K562 (cell line): ENCODE data around the gene RNF187. TPM values are rescaled to one million over a fixed set of nuclear protein-coding genes. Genes with fewer than 3 reads are reported as not detected.

Experiments
- DDX20 ChIP-seq: fragments of 450-650 bp; IDR thresholded peaks from 2 replicates; pipeline ENCODE4 v1.6.1; 2016; ENCODE audit warnings: missing genetic modification characterization, low read depth, mild to moderate bottlenecking, missing compliant biosample characterization, moderate library complexity
- ELF1 ChIP-seq: fragments of 200-800 bp; sonication (Bioruptor generic); IDR thresholded peaks from 2 replicates; pipeline ENCODE4 v1.6.1; 2016; ENCODE audit warnings: missing genetic modification characterization, missing compliant biosample characterization
- GATA2 ChIP-seq: sonication (generic); formaldehyde crosslinking; IDR thresholded peaks from 2 replicates; pipeline ENCODE4 v1.4.0; 2020; ENCODE audit warnings: mild to moderate bottlenecking, missing genetic modification reagents
- HCFC1 ChIP-seq: IDR thresholded peaks from 2 replicates; pipeline ENCODE4 v1.6.1; 2012; ENCODE audit warnings: low read depth, low read length, improper control_type of control experiment
- JUND ChIP-seq, 2 experiments: IDR thresholded peaks; 2 replicates in 1 of 2; 3 replicates in 1 of 2; pipeline ENCODE4 v1.6.1; 2011; ENCODE audit warnings: borderline replicate concordance in 2 of 2, low read depth in 2 of 2, low read length in 2 of 2, improper control_type of control experiment in 1 of 2, missing biosample characterization in 1 of 2, missing genetic modification characterization in 1 of 2, missing genetic modification reagents in 1 of 2
- NONO ChIP-seq, 2 experiments: fragments of 200-400 bp in 1 of 2; fragments of 450-650 bp in 1 of 2; formaldehyde crosslinking in 1 of 2; IDR thresholded peaks; 2 replicates each; pipeline ENCODE4 v1.6.1; 2017; ENCODE audit warnings: low read depth in 2 of 2, mild to moderate bottlenecking in 2 of 2, moderate library complexity in 2 of 2, low read length in 1 of 2
- PHF8 ChIP-seq: fragments of 200-600 bp; sonication (generic); IDR thresholded peaks from 2 replicates; pipeline ENCODE4 v1.6.1; 2012; ENCODE audit warnings: mixed run types, mild to moderate bottlenecking, inconsistent platforms, low read length, moderate library complexity, borderline replicate concordance
- SAFB ChIP-seq: fragments of 200-400 bp; formaldehyde crosslinking; IDR thresholded peaks from 2 replicates; pipeline ENCODE4 v1.6.1; 2017; ENCODE audit warnings: low read depth, low read length, borderline replicate concordance
- SIN3B ChIP-seq: fragments of 450-650 bp; IDR thresholded peaks from 2 replicates; pipeline ENCODE4 v1.6.1; 2017; ENCODE audit warnings: low read depth, mild to moderate bottlenecking, moderate library complexity
- SMARCB1 ChIP-seq: IDR thresholded peaks from 2 replicates; pipeline ENCODE4 v1.6.1; 2011; ENCODE audit warnings: improper control_type of control experiment, low read depth; ENCODE audit not compliant: insufficient read length
- SNIP1 ChIP-seq: fragments of 450-650 bp; IDR thresholded peaks from 2 replicates; pipeline ENCODE4 v1.7.1; 2017; ENCODE audit warnings: low read depth, mild to moderate bottlenecking
- WHSC1 ChIP-seq: IDR thresholded peaks from one replicate; pipeline ENCODE4 v1.6.1; 2012; ENCODE audit warnings: low read length, control low read depth, inconsistent platforms
- ZNF431 ChIP-seq: sonication (generic); formaldehyde crosslinking; IDR thresholded peaks from 2 replicates; pipeline ENCODE4 v1.8.0; 2022; ENCODE audit warnings: mild to moderate bottlenecking, missing genetic modification reagents
- ZNF695 ChIP-seq: fragments of 450-650 bp; formaldehyde crosslinking; IDR thresholded peaks from 2 replicates; pipeline ENCODE4 v1.4.0; 2020; ENCODE audit warnings: mild to moderate bottlenecking, moderate library complexity
- polyA plus RNA-seq, 8 experiments: library from polyadenylated mRNA; depleted of rRNA in 4 of 8; stranded (reverse) in 5 of 8; unstranded in 3 of 8; fragments of >200 nt; fragmentation: Nextera tagmentation in 2 of 8; fragmentation: Illumina TruSeq in 1 of 8; extraction: Ambion mirVana in 2 of 8; extraction: Trizol in 1 of 8; gene quantifications; 2 replicates each; pipeline versions ENCODE4 v1.2.1 to v1.2.3, GENCODE V29; 2011 to 2014; ENCODE audit warnings: inconsistent platforms in 1 of 8, missing spikeins in 1 of 8
- total RNA-seq, 7 experiments: library from RNA; depleted of rRNA in 6 of 7; stranded (reverse); fragments of >200 nt in 6 of 7; fragmentation: Illumina TruSeq in 2 of 7; extraction: Trizol in 2 of 7; gene quantifications; 2 replicates each; pipeline versions ENCODE4 v1.2.1 to v1.2.3, GENCODE V29; 2011 to 2021; ENCODE audit warnings: low replicate concordance in 1 of 7
- TF ChIP-seq, protein P1 (sequence below): fragments of 450-650 bp; IDR thresholded peaks from 2 replicates; pipeline ENCODE4 v1.6.1; 2016; ENCODE audit warnings: mild to moderate bottlenecking
- TF ChIP-seq, protein P2 (sequence below): sonication (generic); formaldehyde crosslinking; IDR thresholded peaks from 2 replicates; pipeline ENCODE4 v1.8.0; 2022; ENCODE audit warnings: mild to moderate bottlenecking, missing genetic modification reagents
- TF ChIP-seq, protein P3 (sequence below), 2 experiments: fragments of 450-650 bp; conservative IDR thresholded peaks; 2 replicates each; pipeline ENCODE4 v1.6.1; 2017; ENCODE audit warnings: mild to moderate bottlenecking in 2 of 2, moderate library complexity in 2 of 2
- TF ChIP-seq, protein P4 (sequence below): IDR thresholded peaks from 3 replicates; pipeline ENCODE4 v1.6.1; 2011; ENCODE audit warnings: borderline replicate concordance, mild to moderate bottlenecking; ENCODE audit not compliant: insufficient read length, insufficient read depth

Gene RNF187
- total and polyA plus RNA-seq, 9 of the 15 experiments (the other 6 are each of a cell fraction or from before 2014, with no cell fraction given) = 2.3 to 119 (median 41.9) TPM

DNA sequence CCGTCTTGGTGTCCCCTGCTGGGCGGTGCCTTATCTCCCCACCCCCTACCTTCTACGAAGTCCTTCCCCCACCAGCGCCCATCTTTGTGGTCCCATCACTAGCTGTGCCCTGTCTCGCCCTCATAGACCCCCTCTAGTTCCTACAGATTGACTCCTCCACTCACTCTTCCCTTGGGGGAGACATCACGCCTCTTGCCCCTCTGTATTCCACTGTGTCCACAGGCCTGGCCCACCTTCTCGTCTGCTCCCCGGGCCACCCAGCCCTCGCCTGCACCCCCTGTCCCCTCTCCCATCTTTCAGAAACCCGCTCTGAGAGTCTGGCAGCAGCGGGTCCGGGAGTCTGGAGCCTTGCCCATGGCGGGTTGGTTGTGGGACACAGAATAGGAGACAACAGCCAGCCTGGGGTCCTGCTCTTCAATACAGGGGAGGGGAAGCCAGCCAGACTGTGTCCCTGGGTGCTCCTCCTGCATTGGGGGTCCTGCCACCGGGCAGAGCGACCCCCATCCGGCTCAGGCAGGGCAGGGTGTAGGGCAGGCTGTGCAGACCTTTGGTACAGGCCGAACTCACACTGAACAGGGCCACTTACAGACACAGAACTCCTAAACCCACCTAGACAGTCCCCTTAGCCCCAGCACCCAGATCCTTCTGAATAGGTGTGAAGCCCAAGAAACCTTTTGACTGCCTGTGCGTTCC, 1.1 kb downstream of the RNF187 start (continued):
- TF ChIP-seq NONO (IDR thresholded peaks at IDR 0.05; ENCODE audit: low read depth in 2 of 2, low read length in 1 of 2) = no peak
- TF ChIP-seq, protein P1, sequence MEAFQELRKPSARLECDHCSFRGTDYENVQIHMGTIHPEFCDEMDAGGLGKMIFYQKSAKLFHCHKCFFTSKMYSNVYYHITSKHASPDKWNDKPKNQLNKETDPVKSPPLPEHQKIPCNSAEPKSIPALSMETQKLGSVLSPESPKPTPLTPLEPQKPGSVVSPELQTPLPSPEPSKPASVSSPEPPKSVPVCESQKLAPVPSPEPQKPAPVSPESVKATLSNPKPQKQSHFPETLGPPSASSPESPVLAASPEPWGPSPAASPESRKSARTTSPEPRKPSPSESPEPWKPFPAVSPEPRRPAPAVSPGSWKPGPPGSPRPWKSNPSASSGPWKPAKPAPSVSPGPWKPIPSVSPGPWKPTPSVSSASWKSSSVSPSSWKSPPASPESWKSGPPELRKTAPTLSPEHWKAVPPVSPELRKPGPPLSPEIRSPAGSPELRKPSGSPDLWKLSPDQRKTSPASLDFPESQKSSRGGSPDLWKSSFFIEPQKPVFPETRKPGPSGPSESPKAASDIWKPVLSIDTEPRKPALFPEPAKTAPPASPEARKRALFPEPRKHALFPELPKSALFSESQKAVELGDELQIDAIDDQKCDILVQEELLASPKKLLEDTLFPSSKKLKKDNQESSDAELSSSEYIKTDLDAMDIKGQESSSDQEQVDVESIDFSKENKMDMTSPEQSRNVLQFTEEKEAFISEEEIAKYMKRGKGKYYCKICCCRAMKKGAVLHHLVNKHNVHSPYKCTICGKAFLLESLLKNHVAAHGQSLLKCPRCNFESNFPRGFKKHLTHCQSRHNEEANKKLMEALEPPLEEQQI = no peak
- no peak for TF ChIP-seq SMARCB1
- no peak for TF ChIP-seq SNIP1
- TF ChIP-seq, protein P2, sequence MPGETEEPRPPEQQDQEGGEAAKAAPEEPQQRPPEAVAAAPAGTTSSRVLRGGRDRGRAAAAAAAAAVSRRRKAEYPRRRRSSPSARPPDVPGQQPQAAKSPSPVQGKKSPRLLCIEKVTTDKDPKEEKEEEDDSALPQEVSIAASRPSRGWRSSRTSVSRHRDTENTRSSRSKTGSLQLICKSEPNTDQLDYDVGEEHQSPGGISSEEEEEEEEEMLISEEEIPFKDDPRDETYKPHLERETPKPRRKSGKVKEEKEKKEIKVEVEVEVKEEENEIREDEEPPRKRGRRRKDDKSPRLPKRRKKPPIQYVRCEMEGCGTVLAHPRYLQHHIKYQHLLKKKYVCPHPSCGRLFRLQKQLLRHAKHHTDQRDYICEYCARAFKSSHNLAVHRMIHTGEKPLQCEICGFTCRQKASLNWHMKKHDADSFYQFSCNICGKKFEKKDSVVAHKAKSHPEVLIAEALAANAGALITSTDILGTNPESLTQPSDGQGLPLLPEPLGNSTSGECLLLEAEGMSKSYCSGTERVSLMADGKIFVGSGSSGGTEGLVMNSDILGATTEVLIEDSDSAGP = no peak
- no peak for TF ChIP-seq DDX20 (tag)
- TF ChIP-seq JUND (IDR thresholded peaks at IDR 0.05; ENCODE audit: borderline replicate concordance, low read depth, low read length) = no peak
- TF ChIP-seq JUND (tag; IDR thresholded peaks at IDR 0.05; ENCODE audit: borderline replicate concordance, low read depth, low read length) = no peak
- no peak for TF ChIP-seq SIN3B
- TF ChIP-seq, protein P3, sequence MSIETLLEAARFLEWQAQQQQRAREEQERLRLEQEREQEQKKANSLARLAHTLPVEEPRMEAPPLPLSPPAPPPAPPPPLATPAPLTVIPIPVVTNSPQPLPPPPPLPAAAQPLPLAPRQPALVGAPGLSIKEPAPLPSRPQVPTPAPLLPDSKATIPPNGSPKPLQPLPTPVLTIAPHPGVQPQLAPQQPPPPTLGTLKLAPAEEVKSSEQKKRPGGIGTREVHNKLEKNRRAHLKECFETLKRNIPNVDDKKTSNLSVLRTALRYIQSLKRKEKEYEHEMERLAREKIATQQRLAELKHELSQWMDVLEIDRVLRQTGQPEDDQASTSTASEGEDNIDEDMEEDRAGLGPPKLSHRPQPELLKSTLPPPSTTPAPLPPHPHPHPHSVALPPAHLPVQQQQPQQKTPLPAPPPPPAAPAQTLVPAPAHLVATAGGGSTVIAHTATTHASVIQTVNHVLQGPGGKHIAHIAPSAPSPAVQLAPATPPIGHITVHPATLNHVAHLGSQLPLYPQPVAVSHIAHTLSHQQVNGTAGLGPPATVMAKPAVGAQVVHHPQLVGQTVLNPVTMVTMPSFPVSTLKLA (conservative IDR thresholded peaks at IDR 0.05) = no peak
- TF ChIP-seq, protein P4, sequence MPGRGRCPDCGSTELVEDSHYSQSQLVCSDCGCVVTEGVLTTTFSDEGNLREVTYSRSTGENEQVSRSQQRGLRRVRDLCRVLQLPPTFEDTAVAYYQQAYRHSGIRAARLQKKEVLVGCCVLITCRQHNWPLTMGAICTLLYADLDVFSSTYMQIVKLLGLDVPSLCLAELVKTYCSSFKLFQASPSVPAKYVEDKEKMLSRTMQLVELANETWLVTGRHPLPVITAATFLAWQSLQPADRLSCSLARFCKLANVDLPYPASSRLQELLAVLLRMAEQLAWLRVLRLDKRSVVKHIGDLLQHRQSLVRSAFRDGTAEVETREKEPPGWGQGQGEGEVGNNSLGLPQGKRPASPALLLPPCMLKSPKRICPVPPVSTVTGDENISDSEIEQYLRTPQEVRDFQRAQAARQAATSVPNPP = no peak
- no peak for TF ChIP-seq ZNF695 (CRISPR knock-in tag)
- 0 out of 2 replicates have a peak, but pooled peaks have one; percentile 33 for TF ChIP-seq ZNF431 (CRISPR knock-in tag)
- TF ChIP-seq SAFB = no peak
- no peak for TF ChIP-seq GATA2 (CRISPR knock-in tag)
- TF ChIP-seq HCFC1 = no peak
- TF ChIP-seq ELF1 (tag) = no peak
- no peak for TF ChIP-seq WHSC1
- TF ChIP-seq PHF8 = no peak
